ENCODE data around the gene SCGB2B2.

SCGB2B2 gene

GRCh38 chr19:34649886-34650543 lies 26.9 kb downstream of the SCGB2B2 start:
- H3K36me3 ChIP-seq, result no peaks in the 10 kb centered on the region
- H3K4me1 ChIP-seq, result peaks cover 0 to 21% (median 0%) of the 10 kb centered on the region in 10 experiments; a peak in 4 of 20 replicates
- H3K9me3 ChIP-seq (replicated peaks in 1 of 11), result peaks cover 14 to 40% (median 26%) of the 10 kb centered on the region in 11 experiments
- H3K4me3 ChIP-seq, result no peak overlapping the region
- H3K4me2 ChIP-seq, result no peak overlapping the region
- no peak for TF ChIP-seq Cebpa-rat (IDR thresholded peaks at IDR 0.05)
- no peaks in the 10 kb centered on the region for H4K20me1 ChIP-seq
- H3K27me3 ChIP-seq, result no peaks in the 10 kb centered on the region
- no peak overlapping the region for H3K27ac ChIP-seq
- no peak overlapping the region for H3K9ac ChIP-seq

DNA sequence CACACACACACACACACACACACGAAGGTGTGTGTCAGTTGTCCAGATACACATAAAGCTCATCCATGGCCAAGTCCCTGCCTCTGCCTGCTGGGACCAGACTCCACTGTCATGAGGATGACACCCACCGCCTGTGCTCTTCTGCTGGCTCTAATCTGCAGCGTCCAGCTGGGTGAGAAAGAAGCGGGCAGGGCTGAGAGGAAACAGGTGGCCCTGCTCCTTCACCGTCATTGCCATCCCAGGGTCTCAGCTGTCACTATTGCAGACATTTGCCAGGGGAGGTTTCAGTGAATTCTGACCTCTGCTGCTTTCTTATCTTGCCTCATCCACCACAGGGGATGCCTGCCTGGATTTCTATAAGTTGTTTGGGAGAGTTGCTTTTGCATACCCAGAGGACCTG lies 31.4 kb downstream of the SCGB2B2 start:
- Histone ChIP-seq H3K36me3 (no peaks in the 10 kb centered on the region), H3K27ac (no peak overlapping the region), H3K27me3 (no peaks in the 10 kb centered on the region), H4K20me1 (no peaks in the 10 kb centered on the region), H3K4me2 (no peak overlapping the region), H3K4me3 (no peak overlapping the region), H3K4me1 (no peaks in the 10 kb centered on the region), H3K9ac (no peak overlapping the region), H3K9me3 (replicated peaks in 1 of 11) (peaks cover 0 to 10% (median 6%) of the 10 kb centered on the region in 11 experiments; a peak in 6 of 22 replicates)
- no peak for TF ChIP-seq Cebpa-rat (IDR thresholded peaks at IDR 0.05)

GRCh38 chr19:34644991-34645461 lies 31.9 kb downstream of the SCGB2B2 start:
- Histone ChIP-seq H3K9me3 (replicated peaks in 1 of 11) (peaks cover 0 to 5% (median 3%) of the 10 kb centered on the region in 11 experiments; a peak in 2 of 22 replicates), H3K36me3 (no peaks in the 10 kb centered on the region), H3K4me2 (no peak overlapping the region), H3K4me3 (no peak overlapping the region), H3K9ac (no peak overlapping the region), H3K4me1 (no peaks in the 10 kb centered on the region), H3K27ac (no peak overlapping the region), H4K20me1 (no peaks in the 10 kb centered on the region), H3K27me3 (no peaks in the 10 kb centered on the region)
- TF ChIP-seq Cebpa-rat (IDR thresholded peaks at IDR 0.05), result no peak

GRCh38 chr19:34642241-34642640 lies 34.7 kb downstream of the SCGB2B2 start:
- no peak for TF ChIP-seq Cebpa-rat (IDR thresholded peaks at IDR 0.05)
- H3K4me2 ChIP-seq, result no peak overlapping the region
- no peak overlapping the region for H3K27ac ChIP-seq

GRCh38 chr19:34639491-34640085 lies 37.4 kb downstream of the SCGB2B2 start:
- H3K27me3 ChIP-seq, result no peaks in the 10 kb centered on the region
- peaks cover 0 to 17% (median 6%) of the 10 kb centered on the region in 11 experiments; a peak in 6 of 22 replicates for H3K36me3 ChIP-seq
- H3K9me3 ChIP-seq (replicated peaks in 1 of 11), result peaks cover 15 to 21% (median 19%) of the 10 kb centered on the region in 11 experiments
- no peak overlapping the region for H3K4me3 ChIP-seq
- H4K20me1 ChIP-seq, result no peaks in the 10 kb centered on the region
- H3K27ac ChIP-seq, result no peak overlapping the region
- no peak overlapping the region for H3K9ac ChIP-seq
- no peaks in the 10 kb centered on the region for H3K4me1 ChIP-seq
- TF ChIP-seq Cebpa-rat (IDR thresholded peaks at IDR 0.05), result no peak
- H3K4me2 ChIP-seq, result no peak overlapping the region

More at GRCh38 chr19:34642241-34642640, 34.7 kb downstream of the SCGB2B2 start:
- no peaks in the 10 kb centered on the region for H3K27me3 ChIP-seq
- H3K4me3 ChIP-seq, result no peak overlapping the region
- no peaks in the 10 kb centered on the region for H3K9me3 ChIP-seq (replicated peaks in 1 of 11)
- no peak overlapping the region for H3K9ac ChIP-seq
- no peaks in the 10 kb centered on the region for H3K36me3 ChIP-seq
- no peaks in the 10 kb centered on the region for H3K4me1 ChIP-seq
- H4K20me1 ChIP-seq, result no peaks in the 10 kb centered on the region

- peaks cover 27 to 45% (median 30%) of the 10 kb centered on the region in 11 experiments for H3K9me3 ChIP-seq (replicated peaks in 1 of 11)
- H3K4me2 ChIP-seq, result no peak overlapping the region
- TF ChIP-seq Cebpa-rat (IDR thresholded peaks at IDR 0.05), result no peak
- H4K20me1 ChIP-seq, result no peaks in the 10 kb centered on the region
- H3K4me1 ChIP-seq, result no peaks in the 10 kb centered on the region
- H3K36me3 ChIP-seq, result peaks cover 0 to 25% (median 6%) of the 10 kb centered on the region in 11 experiments; a peak in 6 of 22 replicates
- H3K4me3 ChIP-seq, result no peak overlapping the region
- H3K27ac ChIP-seq, result no peak overlapping the region
- H3K27me3 ChIP-seq, result no peaks in the 10 kb centered on the region
- no peak overlapping the region for H3K9ac ChIP-seq
These were observed 43.2 kb downstream of the SCGB2B2 start for GRCh38 chr19:34633802-34634201.
